Body of pancreas (tissue), 4 donors: ENCODE data around the gene DUSP5. TPM values are rescaled to one million over a fixed set of nuclear protein-coding genes. Genes with fewer than 3 reads are reported as not detected.

Experiments used
- ATAC-seq: fragments of 150-250 bp; one replicate; pipeline ENCODE4 v1.9.1; 2016
- DNase-seq, 4 donors: peaks; one replicate each; pipeline ENCODE4 v3.0.0-alpha.2; 2019
- H3K27ac ChIP-seq, 4 donors: fragments of 200-600 bp; sonication (generic); 1 replicate in 3 of 4; 2 replicates in 1 of 4; pipeline versions ENCODE4 v1.5.1 to v1.6.1; 2016 to 2019; ENCODE audit warnings: mild to moderate bottlenecking in 1 of 4, mixed read lengths in 1 of 4, moderate library complexity in 1 of 4
- H3K27me3 ChIP-seq, 2 donors: fragments of 200-600 bp; sonication (generic); one replicate each; pipeline ENCODE4 v1.6.0; 2016; ENCODE audit warnings: mild to moderate bottlenecking in 1 of 2
- H3K36me3 ChIP-seq, 2 donors: fragments of 200-600 bp; sonication (generic); replicated peaks in 1 of 2; 2 replicates each; pipeline ENCODE4 v1.5.1; 2016; ENCODE audit warnings: low read depth in 2 of 2; ENCODE audit not compliant: insufficient read depth in 1 of 2
- H3K4me1 ChIP-seq: fragments of 200-600 bp; sonication (generic); one replicate; pipeline ENCODE4 v1.6.0; 2016
- H3K4me3 ChIP-seq, 2 donors: fragments of 200-600 bp; sonication (generic); 1 replicate in 1 of 2; 2 replicates in 1 of 2; pipeline ENCODE4 v1.5.1; 2016 to 2019
- H3K9me3 ChIP-seq, 3 donors: fragments of 200-600 bp; sonication (generic); 1 replicate in 2 of 3; 2 replicates in 1 of 3; pipeline ENCODE4 v1.5.1; 2016
- CTCF ChIP-seq, 7 experiments: fragments of 450-650 bp in 4 of 7; fragments of 200-600 bp in 3 of 7; sonication (generic) in 3 of 7; IDR thresholded peaks; one replicate each; pipeline ENCODE4 v1.5.1; 2016 to 2019; ENCODE audit warnings: antibody characterized with exemption in 7 of 7
- POLR2A ChIP-seq, 3 donors: fragments of 450-650 bp; IDR thresholded peaks; one replicate each; pipeline ENCODE4 v1.6.1; 2016; ENCODE audit warnings: antibody characterized with exemption in 3 of 3, mild to moderate bottlenecking in 2 of 3
- WGBS, 2 donors: methylation state at CpG; one replicate each; pipeline ENCODE4 v1.1.5; 2017; 5-methylcytosine and 5-hydroxymethylcytosine counted together
- intact Hi-C: fragments of 100-400 bp; cut with DNase I; formaldehyde crosslinking; loops from one replicate; pipeline ENCODE4 v1.15.1; 2023
- total RNA-seq, 2 donors: library from RNA; depleted of rRNA; stranded (reverse); fragments of >200 nt; gene quantifications; one replicate each; pipeline ENCODE4 v1.1.0, GENCODE V29; 2016

Gene DUSP5
- 1 to 10 TPM; 6.2 to 9.2 TPM for total RNA-seq

GRCh38 chr10:110497438-110498086, at the start of gene DUSP5:
DUSP5 (plus strand) TSS chr10:110497907; CDS start chr10:110498122, 215 bp downstream.
- no peaks in the 10 kb centered on the region for H3K27me3 ChIP-seq
- intact Hi-C loops = no loop called here
- DNase-seq = peak; percentile 92 to 94 (median 93)
- TF ChIP-seq CTCF (IDR thresholded peaks at IDR 0.05) (no peak), POLR2A (IDR thresholded peaks at IDR 0.05) (peak; percentile 79 to 91 (median 82))
- peaks cover 44% of the 10 kb centered on the region for H3K4me1 ChIP-seq
- H3K27ac ChIP-seq = peak within 1 kb of the TSS; percentile 64 to 90 (median 78)
- H3K9me3 ChIP-seq = no peaks in the 10 kb centered on the region
- H3K4me3 ChIP-seq = peak within 1 kb of the TSS; percentile 23 to 39
- H3K36me3 ChIP-seq = no peaks in the 10 kb centered on the region
- peak; percentile 91 for ATAC-seq
- 1% methylated on average over 27 to 58 of the region's 98 CpGs for WGBS, 2 donors

- TF ChIP-seq CTCF (IDR thresholded peaks at IDR 0.05) (no peak), POLR2A (IDR thresholded peaks at IDR 0.05) (no peak)
- DNase-seq (no peak), ATAC-seq (no peak)
Measured at GRCh38 chr10:110448682-110449418, 48.9 kb upstream of the DUSP5 start.

GRCh38 chr10:110455446-110455845, 42.3 kb upstream of the DUSP5 start:
- Histone ChIP-seq H3K27ac (no peak overlapping the region), H3K4me1 (peaks cover 15% of the 10 kb centered on the region), H3K36me3 (no peaks in the 10 kb centered on the region), H3K4me3 (no peak overlapping the region), H3K27me3 (no peaks in the 10 kb centered on the region), H3K9me3 (no peaks in the 10 kb centered on the region)
- TF ChIP-seq POLR2A (IDR thresholded peaks at IDR 0.05) = no peak
- TF ChIP-seq CTCF (IDR thresholded peaks at IDR 0.05) = no peak
- intact Hi-C loops = no loop called here
- DNase-seq = no peak
- no peak for ATAC-seq
- 56 to 66% methylated on average over 3 of the region's 3 CpGs for WGBS, 2 donors

More at GRCh38 chr10:110448682-110449418, 48.9 kb upstream of the DUSP5 start:
- Histone ChIP-seq H3K36me3 (no peaks in the 10 kb centered on the region), H3K4me1 (no peaks in the 10 kb centered on the region), H3K27me3 (no peaks in the 10 kb centered on the region), H3K4me3 (no peak overlapping the region), H3K9me3 (no peaks in the 10 kb centered on the region), H3K27ac (no peak overlapping the region)
- intact Hi-C loops = no loop called here
- 76 to 95% methylated on average over 3 of the region's 3 CpGs for WGBS, 2 donors

- 73 to 78% methylated on average over 1 of the region's 1 CpG for WGBS, 2 donors
- DNase-seq (peak in 1 of 4 donors; percentile 18), ATAC-seq (no peak)
- Histone ChIP-seq H3K9me3 (no peaks in the 10 kb centered on the region), H3K27me3 (no peaks in the 10 kb centered on the region), H3K4me3 (no peak overlapping the region), H3K36me3 (no peaks in the 10 kb centered on the region), H3K27ac (no peak overlapping the region), H3K4me1 (peaks cover 15% of the 10 kb centered on the region)
- intact Hi-C loops = no loop called here
- no peak for TF ChIP-seq CTCF (IDR thresholded peaks at IDR 0.05)
- TF ChIP-seq POLR2A (IDR thresholded peaks at IDR 0.05) = no peak
Measured at GRCh38 chr10:110456046-110456445, 41.7 kb upstream of the DUSP5 start.
